ENCODE measurements around the gene ZMAT5.

GRCh38 chr22:29772170-29772641 lies 5.4 kb upstream of the ZMAT5 start:
- TF ChIP-seq, protein P1, sequence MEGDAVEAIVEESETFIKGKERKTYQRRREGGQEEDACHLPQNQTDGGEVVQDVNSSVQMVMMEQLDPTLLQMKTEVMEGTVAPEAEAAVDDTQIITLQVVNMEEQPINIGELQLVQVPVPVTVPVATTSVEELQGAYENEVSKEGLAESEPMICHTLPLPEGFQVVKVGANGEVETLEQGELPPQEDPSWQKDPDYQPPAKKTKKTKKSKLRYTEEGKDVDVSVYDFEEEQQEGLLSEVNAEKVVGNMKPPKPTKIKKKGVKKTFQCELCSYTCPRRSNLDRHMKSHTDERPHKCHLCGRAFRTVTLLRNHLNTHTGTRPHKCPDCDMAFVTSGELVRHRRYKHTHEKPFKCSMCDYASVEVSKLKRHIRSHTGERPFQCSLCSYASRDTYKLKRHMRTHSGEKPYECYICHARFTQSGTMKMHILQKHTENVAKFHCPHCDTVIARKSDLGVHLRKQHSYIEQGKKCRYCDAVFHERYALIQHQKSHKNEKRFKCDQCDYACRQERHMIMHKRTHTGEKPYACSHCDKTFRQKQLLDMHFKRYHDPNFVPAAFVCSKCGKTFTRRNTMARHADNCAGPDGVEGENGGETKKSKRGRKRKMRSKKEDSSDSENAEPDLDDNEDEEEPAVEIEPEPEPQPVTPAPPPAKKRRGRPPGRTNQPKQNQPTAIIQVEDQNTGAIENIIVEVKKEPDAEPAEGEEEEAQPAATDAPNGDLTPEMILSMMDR (IDR thresholded peaks at IDR 0.05; ENCODE audit: insufficient read depth, low read depth, low read length), result peak; percentile 55
- no peak for TF ChIP-seq EZH2 (IDR thresholded peaks at IDR 0.05; ENCODE audit: insufficient read depth, low read length)

Data from astrocyte (in vitro differentiated cells and primary cell).